A673 (cell line): ENCODE data around the gene CADPS2. TPM values are rescaled to one million over a fixed set of nuclear protein-coding genes. Genes with fewer than 3 reads are reported as not detected.

Source experiments
- BruUV-seq: library from RNA; stranded (reverse); fragments of 400-500 nt; replicated peaks from 2 replicates; lab custom pipeline; 2021; lab: Mats Ljungman, UMichigan
- CTCF ChIA-PET: fragments of 300-600 bp; sonication (Branson Sonifier 250); formaldehyde crosslinking; loops from one replicate; lab custom pipeline; 2022; ENCODE audit warnings: antibody characterized with exemption; lab: Charles Lee
- POLR2A ChIA-PET: fragments of 300-600 bp; sonication (Branson Sonifier 250); formaldehyde crosslinking; loops from one replicate; lab custom pipeline; 2022; ENCODE audit warnings: antibody characterized with exemption; ENCODE audit not compliant: low non-redundant PET; lab: Charles Lee
- DNase-seq: peaks from one replicate; pipeline ENCODE4 v3.0.0-alpha.2; 2015; ENCODE audit warnings: low spot score
- H3K27ac ChIP-seq: fragments of 200-600 bp; sonication (generic); 2 replicates; pipeline ENCODE4 v1.5.1; 2016; ENCODE audit warnings: mixed run types, low read depth, mild to moderate bottlenecking, mixed read lengths, antibody characterized with exemption, low read length; ENCODE audit not compliant: poor library complexity, severe bottlenecking
- H3K27me3 ChIP-seq: fragments of 200-600 bp; sonication (generic); replicated peaks from 2 replicates; pipeline ENCODE4 v1.6.1; 2017; ENCODE audit warnings: mixed run types, low read depth, mild to moderate bottlenecking, mixed read lengths, antibody characterized with exemption, low read length; ENCODE audit not compliant: insufficient read depth, poor library complexity
- H3K36me3 ChIP-seq: fragments of 200-600 bp; sonication (generic); 2 replicates; pipeline ENCODE4 v1.6.1; 2016; ENCODE audit warnings: mixed run types, mild to moderate bottlenecking, mixed read lengths, antibody characterized with exemption, low read length; ENCODE audit not compliant: insufficient read depth, poor library complexity, severe bottlenecking
- H3K4me1 ChIP-seq: fragments of 200-600 bp; sonication (generic); 2 replicates; pipeline ENCODE4 v1.6.1; 2017; ENCODE audit warnings: mixed run types, mild to moderate bottlenecking, mixed read lengths, antibody characterized with exemption, low read length; ENCODE audit not compliant: insufficient read depth, poor library complexity, severe bottlenecking
- H3K4me3 ChIP-seq: fragments of 200-600 bp; sonication (generic); 2 replicates; pipeline ENCODE4 v1.5.1; 2016; ENCODE audit warnings: low read depth, mixed run types, mild to moderate bottlenecking, mixed read lengths, low read length; ENCODE audit not compliant: poor library complexity, severe bottlenecking
- H3K9me3 ChIP-seq: fragments of 200-600 bp; sonication (generic); 2 replicates; pipeline ENCODE4 v1.6.1; 2016; ENCODE audit warnings: mixed run types, low read depth, mild to moderate bottlenecking, mixed read lengths, antibody characterized with exemption, low read length; ENCODE audit not compliant: poor library complexity, severe bottlenecking
- EZH2 ChIP-seq: fragments of 200-600 bp; sonication (generic); IDR thresholded peaks from 2 replicates; pipeline ENCODE4 v1.6.1; 2017; ENCODE audit warnings: borderline replicate concordance, low read depth, mild to moderate bottlenecking, mixed read lengths, antibody characterized with exemption, low read length; ENCODE audit not compliant: poor library complexity, severe bottlenecking
- intact Hi-C: fragments of 100-400 bp; cut with micrococcal nuclease; formaldehyde crosslinking; loops from one replicate; pipeline ENCODE4 v1.10.0; 2022; ENCODE audit not compliant: unreplicated experiment
- total RNA-seq: library from RNA; stranded (reverse); gene quantifications from 2 replicates; pipeline ENCODE4 v1.2.3, GENCODE V29; 2021
- TF ChIP-seq, protein P1 (sequence below): fragments of 300-800, 200-600 bp; sonication (generic); conservative IDR thresholded peaks from 2 replicates; pipeline ENCODE4 v1.5.1; 2017; ENCODE audit warnings: low read depth, mild to moderate bottlenecking, antibody characterized with exemption, low read length, moderate library complexity, mixed read lengths

CADPS2 gene
- total RNA-seq, 1 experiment from 2014 or later = 81.3 TPM

DNA sequence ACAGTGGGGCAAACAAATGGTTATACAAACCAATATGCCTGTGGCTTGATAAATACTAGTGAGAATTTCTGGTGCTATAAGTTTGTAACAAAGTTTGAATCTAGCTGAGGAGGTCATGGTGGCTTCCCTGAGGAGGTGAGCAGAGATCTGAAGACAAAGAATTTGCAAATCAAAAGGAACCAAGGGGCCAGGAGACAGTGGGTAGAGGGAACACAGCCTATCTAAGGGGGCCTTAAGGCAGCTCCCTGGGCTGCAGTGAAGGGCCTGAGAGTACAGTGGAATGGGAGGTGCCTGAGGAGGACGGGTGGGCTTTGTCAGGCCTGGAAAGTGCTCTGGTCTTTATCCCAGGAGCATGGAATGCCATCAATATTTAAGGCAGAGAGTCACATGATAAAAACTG, 209.1 kb downstream of the CADPS2 start:
- CTCF ChIA-PET = no interaction called here
- no peak for DNase-seq
- POLR2A ChIA-PET = interaction anchor here (0.7 kb wide), 1 partner anchor 10 kb away, joined by 3 read pairs; no protein-coding TSS in a partner anchor
- TF ChIP-seq, protein P1, sequence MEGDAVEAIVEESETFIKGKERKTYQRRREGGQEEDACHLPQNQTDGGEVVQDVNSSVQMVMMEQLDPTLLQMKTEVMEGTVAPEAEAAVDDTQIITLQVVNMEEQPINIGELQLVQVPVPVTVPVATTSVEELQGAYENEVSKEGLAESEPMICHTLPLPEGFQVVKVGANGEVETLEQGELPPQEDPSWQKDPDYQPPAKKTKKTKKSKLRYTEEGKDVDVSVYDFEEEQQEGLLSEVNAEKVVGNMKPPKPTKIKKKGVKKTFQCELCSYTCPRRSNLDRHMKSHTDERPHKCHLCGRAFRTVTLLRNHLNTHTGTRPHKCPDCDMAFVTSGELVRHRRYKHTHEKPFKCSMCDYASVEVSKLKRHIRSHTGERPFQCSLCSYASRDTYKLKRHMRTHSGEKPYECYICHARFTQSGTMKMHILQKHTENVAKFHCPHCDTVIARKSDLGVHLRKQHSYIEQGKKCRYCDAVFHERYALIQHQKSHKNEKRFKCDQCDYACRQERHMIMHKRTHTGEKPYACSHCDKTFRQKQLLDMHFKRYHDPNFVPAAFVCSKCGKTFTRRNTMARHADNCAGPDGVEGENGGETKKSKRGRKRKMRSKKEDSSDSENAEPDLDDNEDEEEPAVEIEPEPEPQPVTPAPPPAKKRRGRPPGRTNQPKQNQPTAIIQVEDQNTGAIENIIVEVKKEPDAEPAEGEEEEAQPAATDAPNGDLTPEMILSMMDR = no peak
- no peak for TF ChIP-seq EZH2
- no TSS peak for BruUV-seq
- Histone ChIP-seq H3K36me3 (no peaks in the 10 kb centered on the region), H3K27ac (no peak overlapping the region), H3K4me3 (no peak overlapping the region), H3K9me3 (no peaks in the 10 kb centered on the region), H3K27me3 (no peaks in the 10 kb centered on the region), H3K4me1 (peaks cover 6% of the 10 kb centered on the region)
- intact Hi-C loops = no loop called here

DNA sequence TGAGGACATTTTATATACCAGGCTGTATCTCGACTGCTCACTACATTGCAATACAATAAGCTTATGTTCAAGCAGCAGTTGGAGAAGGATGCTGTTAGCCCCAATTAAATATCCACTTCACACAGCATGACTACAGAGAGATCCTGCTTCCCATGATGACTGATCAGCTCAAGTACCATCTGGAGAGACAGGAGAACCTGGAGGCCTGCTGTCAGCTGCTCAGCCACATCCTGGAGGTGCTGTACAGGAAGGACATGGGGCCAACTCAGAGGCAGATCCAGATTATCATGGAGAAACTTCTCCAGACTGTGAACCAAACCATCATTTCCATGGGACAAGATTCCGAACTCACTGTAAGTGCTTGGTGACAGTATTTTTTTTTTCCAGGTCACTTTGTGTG, 209.8 kb downstream of the CADPS2 start:
- Histone ChIP-seq H3K27me3 (no peaks in the 10 kb centered on the region), H3K9me3 (no peaks in the 10 kb centered on the region), H3K4me3 (no peak overlapping the region), H3K27ac (no peak overlapping the region), H3K36me3 (no peaks in the 10 kb centered on the region), H3K4me1 (peaks cover 6% of the 10 kb centered on the region)
- POLR2A ChIA-PET = interaction anchor here (0.7 kb wide), 1 partner anchor 11 kb away, joined by 3 read pairs; no protein-coding TSS in a partner anchor
- BruUV-seq = no TSS peak
- peak; percentile 23 for DNase-seq
- no peak for TF ChIP-seq EZH2
- TF ChIP-seq, protein P1 = no peak
- CTCF ChIA-PET = no interaction called here
- intact Hi-C loops = no loop called here

DNA sequence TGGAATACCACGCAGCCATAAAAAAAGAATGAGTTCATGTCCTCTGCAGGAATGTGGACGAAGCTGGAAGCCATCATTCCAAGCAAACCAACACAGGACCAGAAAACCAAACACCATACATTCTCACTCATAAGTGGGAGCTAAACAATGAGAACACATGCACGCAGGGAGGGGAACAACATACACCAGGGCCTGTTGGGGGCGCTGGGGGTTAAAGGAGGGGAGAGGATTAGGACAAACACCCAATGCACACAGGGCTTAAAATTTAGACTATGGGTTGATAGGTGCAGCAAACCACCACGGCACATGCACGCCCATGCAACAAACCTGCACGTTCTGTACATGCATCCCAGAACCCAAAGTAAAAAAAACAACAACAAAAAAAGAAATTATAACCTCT, 210.6 kb downstream of the CADPS2 start:
- peaks cover 6% of the 10 kb centered on the region for H3K4me1 ChIP-seq
- TF ChIP-seq, protein P1 = no peak
- TF ChIP-seq EZH2 = no peak
- DNase-seq = no peak
- H3K9me3 ChIP-seq = no peaks in the 10 kb centered on the region
- H3K36me3 ChIP-seq = no peaks in the 10 kb centered on the region
- no TSS peak for BruUV-seq
- CTCF ChIA-PET = no interaction called here
- no peak overlapping the region for H3K4me3 ChIP-seq
- intact Hi-C loops = no loop called here
- no peak overlapping the region for H3K27ac ChIP-seq
- H3K27me3 ChIP-seq = no peaks in the 10 kb centered on the region
- POLR2A ChIA-PET = no interaction called here
